Regular cardiac myocyte (primary cell): ENCODE results near the gene MEGF9. TPM values are rescaled to one million over a fixed set of nuclear protein-coding genes. Genes with fewer than 3 reads are reported as not detected.

Experiments
- total RNA-seq: library from RNA; depleted of rRNA; stranded (reverse); fragments of >200 nt; gene quantifications from 2 replicates; pipeline ENCODE4 v1.2.3, GENCODE V29; 2014

Gene MEGF9
- total RNA-seq: 4.8 and 7.6 TPM in 2 replicates

DNA sequence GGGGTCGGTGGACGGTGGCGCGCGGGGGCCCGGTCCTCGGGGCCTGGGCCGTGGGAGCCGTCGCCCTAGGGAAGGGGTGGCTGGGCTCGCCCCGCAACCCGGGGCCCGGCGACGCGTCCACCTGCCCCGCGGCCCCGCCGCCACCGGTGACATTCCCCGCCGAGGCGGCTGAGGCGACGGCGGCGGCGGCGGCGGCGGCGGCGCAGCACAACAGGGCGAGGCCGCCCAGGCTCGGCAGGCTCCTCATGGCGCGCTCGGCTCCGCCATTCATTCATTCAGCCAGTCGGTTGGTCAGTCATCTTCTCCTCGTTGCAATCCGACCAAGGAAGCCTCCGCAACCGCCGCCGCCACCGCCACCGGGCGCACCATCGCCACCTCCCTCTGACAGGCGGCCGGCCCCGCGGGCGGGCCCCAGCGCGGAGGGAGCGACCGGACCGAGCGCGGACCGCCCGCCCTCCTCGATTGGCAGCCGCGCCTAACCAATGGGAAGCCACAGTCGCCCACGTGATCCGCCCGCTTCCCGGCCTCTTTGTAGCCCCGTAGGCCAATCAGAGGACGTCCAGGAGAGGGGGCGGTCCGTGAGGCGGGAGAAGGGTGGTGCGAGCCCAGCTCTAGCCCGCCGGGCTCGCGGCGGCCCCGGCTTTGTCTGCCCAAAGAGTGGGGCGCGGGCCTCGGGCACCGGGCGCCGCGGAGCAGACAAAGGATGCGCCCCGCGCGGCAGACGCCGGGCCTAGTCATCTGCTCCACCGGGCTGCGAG is at the start of gene MEGF9:
MEGF9 (minus strand) TSS at position 383 of the 758 bp plus-strand sequence; CDS start at position 271, 112 bp downstream.

DNA sequence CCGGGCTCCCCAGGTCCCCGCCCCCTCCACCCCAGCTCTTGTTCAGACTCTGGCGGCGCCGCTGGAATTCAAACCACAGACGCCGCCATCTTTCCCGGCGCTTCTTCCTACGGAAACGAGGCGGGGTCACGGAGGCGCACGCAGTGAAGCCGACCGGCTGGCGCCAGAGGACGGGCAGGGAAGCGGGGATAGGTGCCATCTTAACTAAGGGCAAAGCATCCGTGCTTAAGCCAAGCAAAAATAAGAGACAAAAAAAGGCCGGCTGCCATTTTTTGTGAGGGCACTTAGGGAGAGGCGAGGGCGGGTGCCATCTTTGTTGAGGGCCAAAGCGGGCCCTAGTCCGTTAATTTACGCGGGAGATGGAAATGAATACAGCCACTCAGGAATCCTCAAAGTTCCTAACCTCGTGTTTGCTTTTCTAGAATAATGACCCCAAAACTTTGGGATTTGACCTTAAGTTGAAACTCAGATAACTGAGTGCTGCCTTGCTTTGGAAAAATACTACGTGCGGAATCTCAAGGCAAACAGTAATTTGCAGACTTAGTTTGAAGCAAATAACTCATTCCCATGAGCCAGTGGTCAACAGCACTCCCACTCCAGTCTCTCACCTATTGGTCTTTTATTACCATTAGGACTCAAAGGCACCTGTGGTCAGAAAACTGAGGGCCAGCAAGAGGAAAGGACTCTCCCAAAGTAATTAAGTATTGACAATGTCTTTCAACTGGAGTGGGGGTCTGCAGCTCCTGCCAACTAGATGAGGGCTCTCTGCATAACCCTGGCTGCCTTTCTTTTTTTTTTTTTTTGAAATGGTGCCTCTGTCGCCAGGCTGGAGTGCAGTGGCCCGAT is 134.0 kb downstream of the MEGF9 start, which contains the start of gene CDK5RAP2:
CDK5RAP2 (minus strand) TSS at position 117 of the 846 bp plus-strand sequence. CDS start 189 bp downstream, outside the sequence.

Other genes starting within 250 kb of the MEGF9 start
- 26.5 and 31.2 TPM in 2 replicates for gene CDK5RAP2, start 134.3 kb downstream of the MEGF9 start, total RNA-seq
- gene FBXW2, start 78.9 kb upstream of the MEGF9 start, total RNA-seq: 33.3 and 37.6 TPM in 2 replicates
- 21.4 and 47.9 TPM in 2 replicates for gene PSMD5, start 128.5 kb upstream of the MEGF9 start, total RNA-seq
- gene PHF19, start 162.7 kb upstream of the MEGF9 start, total RNA-seq: 16.6 and 55.2 TPM in 2 replicates
- 0.96 and 2.3 TPM in 2 replicates for gene TRAF1, start 212.3 kb upstream of the MEGF9 start, total RNA-seq